ENCODE results near the gene SLCO3A1.

SLCO3A1 gene

DNA sequence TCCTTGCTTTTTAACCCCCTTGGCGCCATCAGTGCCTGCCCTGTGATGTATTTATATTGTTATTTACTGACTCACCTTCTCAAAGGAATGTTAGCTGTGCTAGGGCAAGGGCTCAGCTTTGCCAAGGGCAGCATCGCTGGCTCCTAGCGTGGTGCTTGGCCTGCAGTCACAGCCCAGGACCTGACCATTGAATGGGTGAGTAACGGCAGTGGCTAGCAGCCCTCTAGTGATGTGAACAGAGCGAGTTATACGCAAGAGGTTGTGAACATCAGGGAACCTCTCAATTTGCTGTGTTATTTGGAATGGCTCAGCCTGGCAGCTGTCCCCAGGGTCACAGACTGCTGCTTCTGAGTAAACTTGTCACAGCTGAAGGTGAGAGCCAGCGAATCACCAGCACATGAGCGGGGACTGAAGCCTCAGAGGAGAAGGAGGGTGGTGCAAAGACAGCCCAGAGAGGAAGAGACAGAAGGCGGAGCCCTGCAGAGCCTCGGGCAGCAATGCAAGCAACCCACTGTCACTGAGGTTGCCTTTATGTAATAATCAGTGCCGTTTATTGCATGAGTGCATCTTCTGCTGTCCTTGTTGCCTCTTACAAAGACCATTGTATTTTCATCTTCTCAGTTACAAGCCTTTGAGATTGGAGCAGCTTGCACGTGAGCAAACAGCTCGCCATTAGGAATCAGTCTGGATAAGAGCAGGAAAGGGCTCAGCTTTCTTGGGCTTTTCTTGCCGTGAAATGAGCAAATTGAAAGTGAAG is 158.3 kb downstream of the SLCO3A1 start:
- no peak for DNase-seq

DNA sequence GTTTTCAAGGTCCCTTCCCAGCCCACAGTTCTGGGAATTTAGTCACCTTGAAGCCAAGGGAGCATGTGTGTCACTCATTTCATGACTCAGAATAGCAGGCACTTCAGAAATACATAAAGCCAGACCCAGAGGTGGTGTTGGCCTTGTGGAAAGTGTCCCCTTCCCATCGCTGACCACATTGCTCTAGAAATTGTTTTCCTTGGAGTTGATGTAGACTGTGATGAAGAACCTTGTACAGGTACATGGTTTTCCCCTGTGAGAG is 158.8 kb downstream of the SLCO3A1 start:
- no peak for DNase-seq

DNA sequence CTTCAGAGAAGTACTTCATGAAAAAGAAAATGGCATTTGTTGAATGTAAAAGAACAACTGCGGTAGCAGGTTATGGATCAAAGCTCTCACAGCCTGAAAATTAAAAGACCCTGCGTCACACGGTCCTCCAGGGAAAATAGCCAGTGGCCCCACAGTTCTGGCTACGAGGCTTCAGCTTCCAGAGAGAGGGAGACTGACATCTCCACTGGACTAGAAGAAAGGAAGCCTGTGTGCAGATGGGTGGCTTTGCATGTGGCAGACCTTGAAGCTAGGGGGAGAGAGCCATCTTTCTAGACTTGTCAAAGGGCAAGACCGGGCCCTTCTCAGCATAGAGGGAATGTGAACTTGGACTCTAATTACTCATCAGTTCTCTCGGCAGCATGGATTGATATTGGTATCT is 159.4 kb downstream of the SLCO3A1 start:
- DNase-seq: no peak

DNA sequence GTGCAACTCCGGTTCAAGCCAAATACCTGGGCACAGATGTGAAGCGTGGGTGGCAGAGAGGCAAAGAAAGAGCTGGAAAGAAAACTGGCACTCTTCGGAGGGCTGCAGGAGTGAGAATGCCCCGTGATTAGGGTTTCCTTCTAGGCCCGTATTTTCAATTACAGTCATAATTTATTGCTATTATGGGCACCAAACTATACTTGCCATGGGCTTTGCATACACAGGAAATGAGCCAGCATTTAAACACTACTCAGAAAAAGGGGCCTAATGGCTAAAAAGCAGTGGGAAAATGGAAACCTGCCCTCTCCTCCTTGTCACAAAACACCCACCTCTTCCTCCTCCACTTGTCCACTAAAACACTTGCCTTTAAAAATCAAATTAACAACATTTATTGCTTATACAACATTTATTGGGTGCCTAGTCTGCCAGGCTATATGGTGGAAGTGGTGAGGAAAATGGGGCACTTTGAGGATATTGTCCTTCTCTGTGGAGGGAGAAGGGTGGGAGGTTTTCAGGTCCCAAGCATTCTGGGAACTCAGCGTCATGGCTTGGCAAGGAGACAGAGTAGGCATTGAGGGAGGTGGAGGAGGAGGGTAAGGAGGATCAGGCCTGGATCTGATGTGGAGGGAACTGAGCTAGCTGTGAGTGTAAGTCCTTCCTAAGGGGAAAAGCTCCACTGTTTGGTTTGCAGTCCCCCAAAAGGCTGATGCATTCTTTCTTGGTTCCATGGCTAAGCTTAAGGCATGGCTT is 160.9 kb downstream of the SLCO3A1 start:
- DNase-seq: no peak

DNA sequence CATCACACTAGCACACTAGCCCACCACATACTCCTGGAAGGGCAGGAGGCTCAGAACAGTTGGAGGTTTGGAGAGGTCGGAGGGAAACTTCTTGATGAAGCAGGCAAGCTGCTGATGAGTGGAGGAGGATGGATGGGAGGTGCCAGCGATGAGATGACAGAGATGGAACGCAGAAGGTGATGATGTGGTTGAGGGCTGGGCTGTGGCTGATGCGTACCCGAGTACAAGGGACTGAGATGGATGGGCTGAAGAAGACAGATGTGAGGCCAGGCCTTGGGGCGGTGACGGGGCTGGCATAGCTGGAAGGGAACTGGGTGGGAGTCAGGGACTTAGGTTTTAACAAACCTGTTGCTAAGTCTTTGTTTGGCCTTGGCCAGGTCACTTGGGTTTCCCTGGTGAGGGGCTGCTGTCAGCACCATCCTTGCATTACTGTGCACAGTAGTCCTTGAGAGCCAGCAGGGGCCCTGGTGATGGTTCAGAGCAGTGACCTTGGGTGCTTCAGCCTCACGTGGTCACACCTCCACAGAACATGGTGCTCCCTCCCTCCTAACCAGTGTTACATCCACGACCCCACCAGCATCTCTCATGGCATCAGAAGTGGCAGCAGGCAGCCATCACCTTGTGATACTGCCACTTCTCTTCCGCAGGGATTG is 164.5 kb downstream of the SLCO3A1 start:
- DNase-seq: no peak

DNA sequence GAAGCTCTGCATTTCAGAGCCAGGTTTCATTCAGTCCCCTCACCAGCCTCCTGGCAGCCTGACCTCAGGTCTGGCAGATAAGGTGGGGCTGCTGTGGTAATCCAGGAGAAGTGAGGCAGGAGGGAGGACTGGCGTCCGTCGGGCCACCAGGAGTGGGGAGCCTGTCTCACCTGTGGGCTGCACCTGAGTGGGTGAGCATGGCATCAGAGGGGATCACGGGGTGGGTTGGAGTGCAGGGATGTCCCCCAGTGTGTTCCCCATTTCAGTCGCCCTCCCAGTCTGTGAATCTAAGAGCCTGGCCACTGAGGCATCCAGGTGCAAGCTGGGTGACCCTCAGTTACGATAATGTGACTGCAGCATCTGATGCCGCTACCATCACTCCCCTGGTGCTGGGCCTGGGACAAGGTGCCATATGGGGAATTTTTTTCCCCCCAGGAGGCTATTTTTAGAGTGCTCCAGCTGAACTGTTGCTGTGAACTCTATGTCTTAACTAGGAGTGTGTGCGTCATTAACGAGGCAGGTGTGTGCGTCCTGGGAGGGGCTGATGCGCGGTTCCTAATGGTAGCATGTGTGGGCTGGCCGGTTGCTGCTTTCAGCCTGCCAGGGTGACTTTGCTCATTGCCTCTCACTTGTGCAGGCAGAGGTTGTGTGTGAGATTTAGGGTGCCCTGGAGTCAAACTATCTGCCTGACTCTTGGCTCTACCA is 165.2 kb downstream of the SLCO3A1 start:
- DNase-seq: no peak

DNA sequence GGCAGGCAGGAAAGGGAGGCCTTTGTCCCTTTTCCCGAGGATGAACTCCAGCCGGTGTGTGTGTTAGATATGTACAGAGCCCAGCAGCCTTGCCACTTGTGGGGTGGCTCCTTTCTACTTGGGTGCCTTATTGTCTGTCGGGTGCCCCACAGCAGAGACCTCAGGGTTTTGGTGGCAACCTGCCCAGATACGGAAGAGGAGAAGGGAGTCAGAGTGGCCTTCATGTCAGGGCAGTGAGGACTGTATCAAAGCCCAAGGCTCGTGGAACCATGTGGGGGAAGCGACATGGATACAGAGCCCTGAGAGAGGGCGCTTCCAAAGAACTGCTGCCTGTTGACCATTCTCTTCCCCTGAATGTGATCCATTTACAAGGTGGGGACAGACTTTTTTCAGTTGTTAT is 166.2 kb downstream of the SLCO3A1 start:
- DNase-seq: no peak

DNA sequence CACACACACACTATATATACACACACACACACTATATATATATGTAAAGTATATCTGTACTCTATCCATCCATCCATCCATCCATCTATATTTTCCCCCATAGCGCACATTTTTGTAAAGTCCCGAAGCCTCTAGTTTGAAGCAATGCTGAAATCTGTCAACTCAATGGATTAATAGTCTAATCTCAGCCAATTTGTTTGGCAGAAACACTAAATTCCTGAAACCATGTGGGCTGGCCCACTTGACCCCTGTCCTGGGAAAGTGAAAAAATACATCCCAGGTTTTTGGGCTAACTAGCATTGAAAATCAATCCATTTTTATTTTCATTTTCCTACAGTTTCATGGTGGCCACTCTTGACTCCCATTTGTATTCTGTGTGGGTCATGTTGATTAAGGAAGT is 166.7 kb downstream of the SLCO3A1 start:
- peak; percentile 9 for DNase-seq

DNA sequence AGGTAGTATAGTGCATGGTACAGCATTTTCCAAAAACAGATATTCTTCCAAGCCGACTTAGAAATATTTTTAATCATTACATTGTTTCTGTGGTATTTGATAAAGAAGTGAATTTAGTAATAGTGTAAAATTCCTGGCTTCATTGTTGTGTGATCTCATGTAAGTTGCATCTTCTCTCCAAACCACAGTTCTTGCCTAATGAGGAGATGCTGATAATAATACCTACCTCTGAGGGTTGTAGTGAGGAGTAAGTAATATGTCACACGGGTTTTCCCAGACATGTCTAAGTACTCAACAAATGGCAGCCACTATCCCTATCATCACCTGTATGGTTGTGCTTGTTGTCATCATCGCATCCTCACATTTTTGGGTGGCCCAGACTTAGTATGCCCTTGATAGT is 167.3 kb downstream of the SLCO3A1 start:
- DNase-seq: peak; percentile 29

DNA sequence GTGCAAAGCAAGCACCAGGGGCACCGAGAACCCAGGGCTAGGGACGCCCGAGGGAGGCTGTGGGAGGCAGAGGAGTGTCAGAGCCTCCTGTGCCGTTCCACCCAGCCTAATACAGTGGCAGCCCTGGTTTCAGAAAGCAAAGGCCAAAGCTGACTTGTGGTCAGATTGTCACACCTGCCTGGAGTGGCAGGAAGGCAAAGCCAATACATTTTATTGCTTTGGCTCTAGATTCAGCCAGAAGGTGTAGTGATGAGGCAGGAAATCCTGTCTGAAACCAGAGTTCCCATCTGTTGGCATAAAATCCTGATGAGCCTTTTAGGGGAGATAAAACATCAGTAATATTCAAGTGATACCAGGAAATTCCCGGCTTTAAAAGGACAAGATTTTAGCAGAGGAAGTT is 168.3 kb downstream of the SLCO3A1 start:
- DNase-seq: no peak

DNA sequence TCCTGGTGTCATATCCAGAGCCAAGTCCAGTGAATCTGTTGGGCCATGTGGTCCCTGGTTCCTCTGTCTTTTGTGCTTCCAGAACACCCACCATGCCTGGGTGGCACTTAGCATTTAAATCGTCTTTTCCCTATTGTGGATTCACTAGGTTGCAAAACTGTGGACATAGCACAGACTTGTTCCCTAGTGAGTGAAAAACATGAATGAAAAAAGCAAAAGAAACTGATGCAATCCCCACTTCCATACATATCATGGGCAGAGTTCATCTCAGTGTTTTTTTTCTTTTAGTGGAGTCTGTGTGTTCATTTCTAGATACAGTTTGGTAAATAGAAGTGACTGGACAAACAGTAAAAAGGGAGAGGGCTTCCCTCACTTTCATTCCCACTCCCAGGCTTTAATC is 170.5 kb downstream of the SLCO3A1 start:
- no peak for DNase-seq

DNA sequence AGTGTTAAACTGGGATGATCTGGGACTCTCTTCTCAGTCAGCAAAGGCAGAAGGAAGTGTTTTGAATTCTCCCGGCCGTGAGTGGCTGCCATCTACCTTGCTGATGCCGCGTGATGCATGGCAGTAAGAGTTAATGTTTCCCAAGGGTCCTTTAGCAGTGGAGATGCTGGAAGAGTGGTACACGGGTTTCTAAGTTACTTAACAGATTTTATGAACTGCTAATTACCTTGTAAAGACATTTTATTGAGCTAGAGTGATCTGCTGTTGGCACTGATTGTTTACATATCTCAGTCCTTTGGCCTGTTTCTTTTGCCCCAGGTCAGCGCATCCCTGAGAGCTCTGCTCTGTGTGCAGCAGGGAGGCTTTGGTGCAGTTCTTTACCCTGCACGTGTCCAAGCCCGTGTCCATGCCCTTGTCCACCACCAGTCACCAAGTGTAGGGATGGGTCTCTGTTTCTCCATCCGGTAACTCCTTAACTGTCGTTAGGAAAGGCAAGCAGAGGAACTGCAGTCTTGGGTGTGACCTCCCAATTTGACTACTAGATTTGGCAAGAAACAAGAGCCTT is 172.3 kb downstream of the SLCO3A1 start:
- DNase-seq: no peak

DNA sequence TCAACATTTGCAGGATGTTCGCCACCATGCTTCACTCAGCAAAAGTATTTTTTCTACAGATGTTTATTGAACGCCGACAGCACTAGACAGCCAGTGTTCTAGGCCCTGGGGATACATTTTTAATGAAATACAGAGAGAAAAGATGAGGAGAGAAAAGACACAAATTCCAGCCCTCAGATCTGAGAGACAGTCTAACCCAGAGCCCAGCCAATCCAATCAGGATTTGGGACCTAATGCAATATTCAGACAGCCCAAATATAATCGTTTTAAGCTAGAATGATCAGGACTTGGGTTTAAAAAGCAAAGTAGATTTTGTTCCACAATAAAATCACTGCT is 174.8 kb downstream of the SLCO3A1 start:
- DNase-seq: no peak

DNA sequence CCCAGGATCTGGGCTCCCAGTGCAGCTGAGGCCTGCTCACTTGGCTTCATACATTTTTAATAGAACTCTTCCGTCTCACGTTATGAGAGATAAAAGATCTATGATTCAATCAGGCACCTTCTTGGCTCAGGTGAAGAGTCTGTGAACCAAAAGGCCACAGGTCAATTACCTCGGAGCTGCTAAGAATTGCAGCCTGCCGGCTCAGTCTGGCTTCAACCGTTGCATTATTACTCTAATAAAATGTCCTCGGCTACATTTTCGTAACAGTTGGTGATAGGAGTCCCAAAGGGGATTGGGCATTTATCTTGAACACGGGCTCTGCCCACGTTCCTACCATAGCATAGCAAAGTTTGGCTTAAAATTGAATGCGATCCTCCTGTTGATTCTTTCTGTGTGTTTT is 176.3 kb downstream of the SLCO3A1 start:
- DNase-seq: no peak

DNA sequence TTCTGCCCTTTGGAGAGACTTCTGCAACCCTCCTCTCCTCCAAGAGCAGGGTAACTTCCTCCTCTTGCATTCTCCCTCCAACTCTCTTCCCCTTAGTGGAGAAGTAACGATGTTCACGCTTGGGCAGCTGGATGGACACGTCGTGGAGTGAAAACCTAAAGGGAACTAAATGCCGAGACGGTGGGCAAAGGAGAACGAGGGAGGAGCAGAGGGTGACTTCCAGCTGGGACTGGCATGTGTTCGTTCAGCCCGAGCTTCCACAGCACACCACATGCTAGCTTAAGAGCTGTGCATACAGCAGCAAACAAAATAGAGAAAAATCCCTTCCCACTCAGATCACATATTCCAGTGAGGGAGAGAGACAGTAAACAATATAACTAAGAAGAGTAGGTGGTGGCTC is 179.8 kb downstream of the SLCO3A1 start:
- no peak for DNase-seq

DNA sequence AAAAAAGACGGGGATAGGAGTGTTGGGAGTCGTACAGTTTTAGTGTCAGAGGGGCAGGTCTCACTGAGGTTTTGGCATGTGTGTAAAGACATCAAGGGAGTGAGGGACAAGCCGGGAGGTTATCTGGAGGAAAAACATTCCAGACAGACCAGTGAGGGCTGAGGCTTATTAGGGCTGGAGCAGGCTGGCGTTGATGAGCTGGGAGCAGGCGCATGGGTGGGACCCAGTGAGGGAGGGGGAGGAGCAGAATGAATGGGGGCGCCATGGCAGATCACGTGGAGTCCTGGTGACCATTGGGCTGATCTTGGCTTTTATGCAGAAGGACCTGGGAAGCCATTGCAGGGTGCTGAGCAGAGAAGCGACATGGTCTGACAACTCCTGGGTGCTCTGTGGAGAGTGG is 180.2 kb downstream of the SLCO3A1 start:
- DNase-seq: no peak

DNA sequence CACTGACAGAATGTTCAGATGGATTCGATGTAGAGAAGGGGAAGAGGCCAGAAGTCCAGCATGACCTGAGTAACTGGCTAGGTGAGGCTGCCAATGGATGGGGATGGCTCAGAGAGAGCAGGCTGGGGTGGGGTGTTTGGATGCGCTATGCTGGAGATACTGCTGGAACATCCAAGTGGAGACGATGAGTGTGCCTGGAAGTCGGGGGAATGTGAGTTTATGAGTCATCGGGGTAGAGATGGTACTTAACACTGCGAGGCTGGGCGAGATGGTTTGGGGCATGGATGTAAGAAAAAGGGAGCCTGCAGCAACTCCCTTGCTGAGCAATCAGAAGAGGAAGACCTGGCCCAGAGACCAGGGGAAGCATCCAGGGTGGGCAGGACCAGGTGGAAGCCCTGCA is 180.7 kb downstream of the SLCO3A1 start:
- no peak for DNase-seq

DNA sequence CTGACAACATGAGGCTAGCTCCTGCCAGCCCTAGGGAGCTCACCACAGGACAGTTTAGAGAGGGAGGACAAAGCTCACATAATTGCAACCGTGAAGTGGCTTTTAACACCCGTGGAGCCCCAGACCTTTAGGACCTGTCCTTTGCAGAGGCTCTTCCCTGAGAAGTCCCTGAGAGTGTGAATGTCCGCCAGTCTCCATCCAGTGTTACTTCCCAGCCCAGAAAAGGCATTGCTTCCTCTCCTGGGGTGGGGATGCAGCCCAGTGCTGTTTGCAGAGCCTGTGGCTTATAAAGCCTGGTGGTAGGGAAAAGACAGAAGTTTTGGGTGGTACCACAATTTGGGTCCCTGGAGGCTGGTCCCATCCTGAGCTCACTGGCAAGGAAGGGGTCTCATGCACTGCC is 182.0 kb downstream of the SLCO3A1 start:
- no peak for DNase-seq

DNA sequence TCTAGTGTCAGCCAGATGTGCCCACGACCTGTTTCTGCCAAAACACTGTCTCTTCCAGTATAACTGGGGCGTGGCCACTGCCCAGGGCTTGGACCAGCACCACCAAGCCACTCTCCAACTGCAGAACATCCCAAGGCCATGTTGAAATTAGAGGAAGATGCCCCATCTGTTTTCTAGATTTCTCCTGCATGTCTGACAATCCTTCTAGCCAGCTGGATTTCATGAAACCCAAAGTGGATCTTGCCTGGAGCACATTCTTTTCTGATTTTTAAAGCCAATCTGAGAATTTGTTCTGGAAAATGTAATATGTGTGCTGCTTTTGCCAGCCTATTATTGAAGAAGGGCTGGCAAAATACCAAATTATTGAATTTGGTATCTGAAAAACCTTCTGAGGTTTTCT is 182.5 kb downstream of the SLCO3A1 start:
- no peak for DNase-seq

DNA sequence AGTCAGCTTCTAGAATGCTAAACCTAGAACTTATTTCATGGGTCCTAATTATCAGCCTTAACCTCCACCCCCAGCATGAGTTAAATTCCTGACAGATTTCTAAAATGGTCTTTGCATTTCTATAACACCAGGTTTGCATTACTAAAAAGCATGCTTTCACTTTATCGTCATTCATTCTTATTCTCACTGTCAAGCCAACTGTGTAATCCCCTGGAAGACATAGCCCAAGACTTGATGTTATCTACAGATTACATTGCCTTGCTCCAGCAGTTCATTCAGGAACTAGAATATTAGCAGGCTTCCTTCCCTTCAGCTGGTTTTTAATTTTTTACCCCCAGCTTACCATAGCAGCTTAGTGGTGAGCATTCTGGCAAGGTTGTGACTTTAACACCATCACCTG is 184.0 kb downstream of the SLCO3A1 start:
- DNase-seq: no peak

DNA sequence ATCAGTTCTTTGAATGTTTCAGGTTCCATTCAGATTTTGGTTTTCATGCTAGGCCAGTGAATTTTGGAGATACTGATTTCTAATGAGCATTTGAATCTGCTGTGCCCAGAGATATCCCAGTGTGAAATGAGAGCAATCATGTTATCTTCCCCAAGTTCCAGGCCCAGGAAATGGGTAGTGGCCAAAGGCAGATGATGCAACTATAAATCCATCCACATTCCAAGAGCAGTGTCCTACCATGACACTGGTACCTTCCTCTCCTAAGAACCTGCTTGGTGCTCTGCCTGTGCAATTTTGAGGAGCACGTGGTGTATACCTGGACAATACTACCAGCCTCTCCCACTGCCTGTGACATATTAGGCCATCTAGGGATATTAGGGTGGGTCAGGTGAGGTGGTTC is 186.8 kb downstream of the SLCO3A1 start:
- no peak for DNase-seq

DNA sequence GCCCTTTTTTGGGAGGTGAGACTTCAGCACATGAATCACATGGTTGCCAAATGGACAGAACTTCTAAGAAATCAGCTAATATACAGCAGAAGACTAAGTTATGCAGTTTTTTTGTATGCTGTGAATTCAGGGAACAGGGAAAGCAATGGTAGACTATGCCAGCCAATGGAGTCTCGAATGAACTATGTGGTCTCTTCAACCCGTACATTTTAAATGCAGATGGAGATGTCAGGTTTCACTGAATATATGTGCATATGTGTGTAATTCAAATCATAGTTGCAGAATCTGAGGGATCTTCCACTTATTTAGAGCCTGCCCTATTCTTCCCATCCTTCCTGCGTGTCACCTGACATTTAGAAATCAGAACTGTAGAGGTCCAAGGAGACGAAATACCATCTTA is 187.9 kb downstream of the SLCO3A1 start:
- DNase-seq: no peak

DNA sequence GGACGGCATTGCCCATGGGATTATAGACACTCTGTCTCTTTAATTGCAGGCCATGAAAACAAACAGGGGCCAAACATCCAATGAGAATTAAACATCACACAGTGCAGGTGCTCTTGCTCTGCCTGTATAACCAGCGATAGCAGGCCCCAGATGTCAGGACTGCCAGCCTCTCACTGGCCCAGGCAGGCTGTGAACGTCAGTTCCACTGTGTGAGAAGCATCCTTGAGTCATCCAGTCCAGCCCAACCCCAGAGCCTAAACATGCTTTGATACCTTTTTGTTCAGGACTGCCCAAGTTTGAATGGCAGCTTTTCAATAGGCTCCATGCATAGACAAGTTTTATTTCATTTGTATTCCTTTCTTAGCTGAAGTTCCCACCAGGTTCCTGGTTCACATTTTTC is 189.8 kb downstream of the SLCO3A1 start:
- DNase-seq: no peak
